IPS-18c (cell line): ENCODE results near the gene ZC3H12A.
"Not testable (repeated sequence)": the region's sequence is repeated elsewhere in the genome, so short reads cannot be mapped to it uniquely, and the experiment has no call there.

ENCODE experiments used
- H3K4me3 ChIP-seq: 2 replicates; pipeline ENCODE4 v1.7.0; 2013; ENCODE audit warnings: low read depth, mild to moderate bottlenecking, low read length, moderate library complexity; ENCODE audit not compliant: insufficient read depth
- H3K9me3 ChIP-seq: one replicate; pipeline ENCODE4 v1.6.1; 2013; ENCODE audit warnings: mild to moderate bottlenecking, low read length, moderate library complexity; ENCODE audit not compliant: control insufficient read depth, insufficient read depth

ZC3H12A gene

GRCh38 chr1:37483785-37484184, 9.4 kb downstream of the ZC3H12A start:
- H3K4me3 ChIP-seq: no peak overlapping the region
- peaks cover 4% of the 10 kb centered on the region for H3K9me3 ChIP-seq

- Histone ChIP-seq H3K4me3 (no peak overlapping the region), H3K9me3 (peaks cover 4% of the 10 kb centered on the region)
These were observed 10.1 kb downstream of the ZC3H12A start for GRCh38 chr1:37484325-37485051.

GRCh38 chr1:37485902-37486679, 11.7 kb downstream of the ZC3H12A start:
- peaks cover 4% of the 10 kb centered on the region for H3K9me3 ChIP-seq
- no peak overlapping the region for H3K4me3 ChIP-seq

- H3K4me3 ChIP-seq: no peak overlapping the region
- H3K9me3 ChIP-seq: peaks cover 4% of the 10 kb centered on the region
These were observed 12.6 kb downstream of the ZC3H12A start for GRCh38 chr1:37486680-37487618.

GRCh38 chr1:37487619-37487984, 13.2 kb downstream of the ZC3H12A start:
- H3K9me3 ChIP-seq: peaks cover 4% of the 10 kb centered on the region
- no peak overlapping the region for H3K4me3 ChIP-seq

GRCh38 chr1:37493336-37494098, 19.1 kb downstream of the ZC3H12A start:
- no peaks in the 10 kb centered on the region for H3K9me3 ChIP-seq

GRCh38 chr1:37495875-37496274, 21.5 kb downstream of the ZC3H12A start:
- no peaks in the 10 kb centered on the region for H3K9me3 ChIP-seq
- H3K4me3 ChIP-seq: no peak overlapping the region

More at GRCh38 chr1:37493336-37494098, 19.1 kb downstream of the ZC3H12A start:
- no peak overlapping the region for H3K4me3 ChIP-seq

GRCh38 chr1:37497832-37498231, 23.5 kb downstream of the ZC3H12A start:
- Histone ChIP-seq H3K4me3 (no peak overlapping the region), H3K9me3 (no peaks in the 10 kb centered on the region)

GRCh38 chr1:37498872-37499617, 24.7 kb downstream of the ZC3H12A start:
- Histone ChIP-seq H3K9me3 (no peaks in the 10 kb centered on the region), H3K4me3 (no peak overlapping the region)

GRCh38 chr1:37501661-37502060, 27.3 kb downstream of the ZC3H12A start:
- no peak overlapping the region for H3K4me3 ChIP-seq
- no peaks in the 10 kb centered on the region for H3K9me3 ChIP-seq

GRCh38 chr1:37502104-37502503, 27.7 kb downstream of the ZC3H12A start:
- Histone ChIP-seq H3K4me3 (no peak overlapping the region), H3K9me3 (no peaks in the 10 kb centered on the region)

- H3K9me3 ChIP-seq, H3K4me3 ChIP-seq: not testable (repeated sequence)
These were observed 28.4 kb downstream of the ZC3H12A start for GRCh38 chr1:37502791-37503190.

- H3K4me3 ChIP-seq: no peak overlapping the region
- no peaks in the 10 kb centered on the region for H3K9me3 ChIP-seq
These were observed 32.4 kb downstream of the ZC3H12A start for GRCh38 chr1:37506740-37507139.

- H3K4me3 ChIP-seq: no peak overlapping the region
These were observed 34.8 kb downstream of the ZC3H12A start for GRCh38 chr1:37509181-37509580.

GRCh38 chr1:37513795-37514349, 39.5 kb downstream of the ZC3H12A start:
- H3K9me3 ChIP-seq: no peaks in the 10 kb centered on the region
- H3K4me3 ChIP-seq: peak overlapping the region; percentile 89

More at GRCh38 chr1:37509181-37509580, 34.8 kb downstream of the ZC3H12A start:
- no peaks in the 10 kb centered on the region for H3K9me3 ChIP-seq
